ENCODE results near the gene COL13A1. TPM values are rescaled to one million over a fixed set of nuclear protein-coding genes. Genes with fewer than 3 reads are reported as not detected.

The COL13A1 gene
- total and polyA plus RNA-seq, 2 of the 8 experiments (the other 6 are each of a cell fraction or from before 2014, with no cell fraction given): 2.6 to 5.2 TPM

- Histone ChIP-seq H2BK15ac (ENCODE audit: low read length) (no peak overlapping the region), H3K4me3 (ENCODE audit: extremely low read depth in 1 of 4, insufficient read depth in 2 of 4, low read depth in 3 of 4, low read length in 4 of 4) (no peak overlapping the region), H2AFZ (ENCODE audit: low read length) (no peak overlapping the region), H3K27ac (ENCODE audit: low read depth, low read length) (no peak overlapping the region), H3K4me2 (ENCODE audit: insufficient read depth in 1 of 2, low read depth in 2 of 2, low read length in 2 of 2) (no peak overlapping the region; a peak in 1 of 4 replicates), H3K9me3 (ENCODE audit: insufficient read depth in 2 of 2, low read depth in 1 of 2, low read length in 1 of 2) (no peaks in the 10 kb centered on the region), H3K56ac (replicated peaks; ENCODE audit: insufficient read length, low read depth, low read length) (no peak overlapping the region), H2BK20ac (ENCODE audit: low read length) (no peak overlapping the region), H2BK120ac (replicated peaks; ENCODE audit: low read depth, low read length) (no peak overlapping the region), H3K18ac (ENCODE audit: extremely low read depth, low read length) (no peak overlapping the region), H3K4ac (replicated peaks; ENCODE audit: insufficient read length, low read depth, low read length) (no peak overlapping the region), H3K14ac (ENCODE audit: insufficient read length) (no peak overlapping the region), H3K9ac (replicated peaks in 1 of 4; ENCODE audit: extremely low read depth in 1 of 4, low read depth in 3 of 4, low read length in 3 of 4) (no peak overlapping the region), H2BK5ac (ENCODE audit: low read depth, low read length) (no peak overlapping the region), H3K79me1 (ENCODE audit: low read depth, low read length) (no peaks in the 10 kb centered on the region), H4K8ac (ENCODE audit: extremely low read depth, insufficient read depth, low read length) (no peak overlapping the region), H4K5ac (ENCODE audit: insufficient read length, low read depth, low read length) (no peak overlapping the region), H3K23ac (ENCODE audit: insufficient read length) (no peak overlapping the region), H3K79me2 (ENCODE audit: control insufficient read depth in 1 of 2, insufficient read depth in 2 of 2, low read length in 2 of 2) (no peaks in the 10 kb centered on the region), H3K36me3 (ENCODE audit: control insufficient read depth in 2 of 4, insufficient read depth in 4 of 4, low read length in 3 of 4) (no peaks in the 10 kb centered on the region), H2AK5ac (ENCODE audit: low read depth, low read length) (no peak overlapping the region), H3K27me3 (replicated peaks in 1 of 4; ENCODE audit: control insufficient read depth in 3 of 4, extremely low read depth in 1 of 4, insufficient read depth in 3 of 4, low read length in 3 of 4) (no peaks in the 10 kb centered on the region), H3K23me2 (ENCODE audit: low read depth, low read length) (0 out of 2 replicates have a peak, but pooled peaks cover 1% of the 10 kb centered on the region), H3K4me1 (replicated peaks in 1 of 4; ENCODE audit: control insufficient read depth in 3 of 4, insufficient read depth in 4 of 4, low read length in 3 of 4) (peaks cover 2 to 19% (median 10%) of the 10 kb centered on the region in 4 experiments; a peak in 5 of 7 replicates), H4K91ac (replicated peaks; ENCODE audit: insufficient read length, low read length) (no peak overlapping the region), H4K20me1 (replicated peaks in 1 of 2; ENCODE audit: control insufficient read depth in 1 of 2, insufficient read depth in 2 of 2, low read length in 2 of 2) (no peaks in the 10 kb centered on the region), H2BK12ac (ENCODE audit: low read depth, low read length) (no peak overlapping the region)
- CTCF ChIA-PET (ENCODE audit: partially characterized antibody): interaction anchor here (1.1 to 7.2 kb wide), 2 partner anchors 42 to 84 kb away, joined by 6 to 36 read pairs; no protein-coding TSS in a partner anchor
- DNase-seq (ENCODE audit: low read depth in 1 of 2, low spot score in 2 of 2): no peak
- POLR2A ChIA-PET (ENCODE audit: partially characterized antibody): no interaction called here
- FAIRE-seq: no peak
- 70% methylated on average over 5 of the region's 5 CpGs; no CpG with 5 or more reads in 1 of the 2 experiments for WGBS, 2 experiments (ENCODE audit: extremely low coverage in 1 of 2, insufficient coverage in 1 of 2, insufficient read length in 1 of 2, insufficient replicate concordance in 2 of 2, low coverage in 1 of 2, low lambda C conversion rate in 2 of 2, missing lambda C conversion rate in 1 of 2)
- TF ChIP-seq BRCA1 (IDR thresholded peaks at IDR 0.05; ENCODE audit: low read depth, low read length): no peak
- TF ChIP-seq FOSL1 (IDR thresholded peaks at IDR 0.05; ENCODE audit: insufficient read depth, low read depth, low read length): no peak
- no peak for TF ChIP-seq SP1 (IDR thresholded peaks at IDR 0.05; ENCODE audit: low read depth, low read length)
- no peak for TF ChIP-seq TEAD4 (IDR thresholded peaks at IDR 0.05; ENCODE audit: low read depth, low read length)
- TF ChIP-seq BCL11A (IDR thresholded peaks at IDR 0.05; ENCODE audit: low read depth in 2 of 2, low read length in 2 of 2): no peak
- TF ChIP-seq SP4 (IDR thresholded peaks at IDR 0.05; ENCODE audit: low read length): no peak
- no peak for TF ChIP-seq SRF (IDR thresholded peaks at IDR 0.05; ENCODE audit: low read depth, low read length)
- TF ChIP-seq TAF1 (IDR thresholded peaks at IDR 0.05; ENCODE audit: low read depth, low read length): no peak
- no peak for TF ChIP-seq BACH1 (IDR thresholded peaks at IDR 0.05; ENCODE audit: low read length)
- TF ChIP-seq, protein P1, sequence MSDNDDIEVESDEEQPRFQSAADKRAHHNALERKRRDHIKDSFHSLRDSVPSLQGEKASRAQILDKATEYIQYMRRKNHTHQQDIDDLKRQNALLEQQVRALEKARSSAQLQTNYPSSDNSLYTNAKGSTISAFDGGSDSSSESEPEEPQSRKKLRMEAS (IDR thresholded peaks at IDR 0.05): no peak
- TF ChIP-seq RXRA (IDR thresholded peaks at IDR 0.05; ENCODE audit: insufficient read depth, low read depth, low read length): no peak
- no peak for TF ChIP-seq CEBPB (IDR thresholded peaks at IDR 0.05; ENCODE audit: low read depth, low read length)
- TF ChIP-seq JUN (IDR thresholded peaks at IDR 0.05; ENCODE audit: low read depth, low read length): no peak
- TF ChIP-seq TCF12 (IDR thresholded peaks at IDR 0.05; ENCODE audit: low read depth, low read length): no peak
- TF ChIP-seq SIN3A (conservative IDR thresholded peaks at IDR 0.05 in 1 of 2, IDR thresholded peaks at IDR 0.05 in 1 of 2; ENCODE audit: low read depth in 1 of 2, low read length in 2 of 2): no peak
Observed at GRCh38 chr10:69831231-69831855, 29.6 kb downstream of the COL13A1 start.

All from H1 (cell line).